DOHH2 (cell line): ENCODE measurements around the gene CAMTA1.

ENCODE experiments used
- H3F3A ChIP-seq: fragments of 200-600 bp; sonication (generic), shearing (Covaris generic); 2 replicates; pipeline ENCODE4 v1.6.0; 2016; ENCODE audit warnings: antibody characterized with exemption, mild to moderate bottlenecking; ENCODE audit not compliant: control insufficient read depth, insufficient read depth
- H3K27ac ChIP-seq: fragments of 200-600 bp; sonication (generic); 2 replicates; pipeline ENCODE4 v1.5.1; 2014; ENCODE audit warnings: low read depth, mild to moderate bottlenecking, low read length, moderate library complexity
- H3K27me3 ChIP-seq: fragments of 200-600 bp; sonication (generic); 2 replicates; pipeline ENCODE4 v1.6.1; 2014; ENCODE audit warnings: mild to moderate bottlenecking, low read length, mixed read lengths; ENCODE audit not compliant: control insufficient read depth
- H3K36me3 ChIP-seq: fragments of 200-600 bp; sonication (generic); 2 replicates; pipeline ENCODE4 v1.6.1; 2014; ENCODE audit warnings: mild to moderate bottlenecking, low read length, moderate library complexity, mixed read lengths; ENCODE audit not compliant: control insufficient read depth
- H3K4me1 ChIP-seq: fragments of 200-600 bp; sonication (generic); 2 replicates; pipeline ENCODE4 v1.6.1; 2014; ENCODE audit warnings: mild to moderate bottlenecking, low read length, mixed read lengths; ENCODE audit not compliant: control insufficient read depth
- H3K4me2 ChIP-seq: fragments of 200-600 bp; sonication (generic); 2 replicates; pipeline ENCODE4 v1.6.0; 2014; ENCODE audit warnings: mild to moderate bottlenecking, low read length, moderate library complexity
- H3K4me3 ChIP-seq: fragments of 200-600 bp; sonication (generic); 2 replicates; pipeline ENCODE4 v1.5.1; 2014; ENCODE audit warnings: mild to moderate bottlenecking, low read length, mixed read lengths
- H3K79me2 ChIP-seq: fragments of 200-600 bp; sonication (generic); 2 replicates; pipeline ENCODE4 v1.6.1; 2014; ENCODE audit warnings: mild to moderate bottlenecking, low read length, mixed read lengths; ENCODE audit not compliant: control insufficient read depth
- H3K9me2 ChIP-seq: fragments of 200-600 bp; sonication (generic); replicated peaks from 2 replicates; pipeline ENCODE4 v1.6.1; 2014; ENCODE audit warnings: mild to moderate bottlenecking, low read length, mixed read lengths; ENCODE audit not compliant: control insufficient read depth
- H3K9me3 ChIP-seq: fragments of 200-600 bp; sonication (generic); 2 replicates; pipeline ENCODE4 v1.6.1; 2014; ENCODE audit warnings: antibody characterized with exemption, low read length, mixed read lengths; ENCODE audit not compliant: control insufficient read depth, insufficient read depth
- H4K20me1 ChIP-seq: fragments of 200-600 bp; sonication (generic); 2 replicates; pipeline ENCODE4 v1.6.0; 2014; ENCODE audit warnings: low read depth, mild to moderate bottlenecking, antibody characterized with exemption, low read length, moderate library complexity; ENCODE audit not compliant: control insufficient read depth, insufficient read depth
- CTCF ChIP-seq: fragments of 200-600 bp; sonication (generic); IDR thresholded peaks from one replicate; pipeline ENCODE4 v1.5.1; 2014; ENCODE audit warnings: antibody characterized with exemption, mild to moderate bottlenecking, low read depth, low read length; ENCODE audit not compliant: poor library complexity, severe bottlenecking
- EZH2phosphoT487 ChIP-seq: fragments of 200-600 bp; sonication (generic); IDR thresholded peaks from 2 replicates; pipeline ENCODE4 v1.6.1; 2017; ENCODE audit warnings: borderline replicate concordance, mild to moderate bottlenecking, antibody characterized with exemption, low read length, moderate library complexity, mixed read lengths

Gene CAMTA1

DNA sequence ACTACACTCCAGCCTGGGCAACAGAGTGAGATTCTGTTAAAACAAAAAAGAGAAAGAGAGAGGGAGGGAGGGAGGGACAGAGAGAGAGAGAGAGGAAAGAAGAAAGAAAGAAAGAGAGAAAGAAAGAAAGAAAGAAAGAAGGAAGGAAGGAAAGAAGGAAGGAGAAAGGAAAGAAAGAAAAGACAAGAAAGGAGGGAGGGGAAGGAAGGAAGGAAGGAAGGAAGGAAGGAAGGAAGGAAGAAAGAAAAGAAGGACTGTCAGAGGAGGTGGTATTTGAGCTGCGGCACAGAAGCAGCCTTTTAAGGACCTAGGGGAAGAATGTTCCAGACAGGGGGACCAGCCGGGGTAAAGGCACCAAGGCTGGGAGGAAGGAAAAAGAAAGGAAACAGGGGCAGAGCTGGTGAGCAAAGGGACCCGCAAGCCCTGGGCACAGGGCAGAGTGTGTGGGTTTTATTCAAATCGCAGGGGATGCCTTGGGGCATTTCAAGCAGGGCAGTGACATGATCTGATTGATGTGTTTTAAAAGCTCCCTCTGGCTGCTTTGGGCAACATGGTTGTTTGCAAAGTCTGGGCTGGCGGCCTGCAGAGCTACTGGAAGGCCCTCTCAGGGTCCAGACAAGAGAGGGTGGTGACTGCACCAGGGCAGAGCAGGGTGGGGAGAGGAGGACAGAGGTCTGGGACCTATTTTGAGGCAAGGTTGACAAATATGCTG lies 808.9 kb downstream of the CAMTA1 start:
- Histone ChIP-seq H3K9me2 (no peaks in the 10 kb centered on the region), H3K9me3 (no peaks in the 10 kb centered on the region), H3K4me1 (no peaks in the 10 kb centered on the region), H4K20me1 (no peaks in the 10 kb centered on the region), H3K4me2 (no peak overlapping the region), H3K4me3 (no peak overlapping the region), H3K36me3 (no peaks in the 10 kb centered on the region), H3K27me3 (no peaks in the 10 kb centered on the region), H3F3A (no peaks in the 10 kb centered on the region), H3K79me2 (no peaks in the 10 kb centered on the region), H3K27ac (no peak overlapping the region)
- TF ChIP-seq EZH2phosphoT487 (no peak), CTCF (no peak)

- Histone ChIP-seq H3K9me2 (no peaks in the 10 kb centered on the region), H3K27me3 (no peaks in the 10 kb centered on the region), H3K4me3 (no peak overlapping the region), H3K4me1 (no peaks in the 10 kb centered on the region), H4K20me1 (no peaks in the 10 kb centered on the region), H3K4me2 (no peak overlapping the region), H3K36me3 (no peaks in the 10 kb centered on the region), H3K79me2 (no peaks in the 10 kb centered on the region), H3K27ac (no peak overlapping the region), H3K9me3 (no peaks in the 10 kb centered on the region), H3F3A (no peaks in the 10 kb centered on the region)
- TF ChIP-seq EZH2phosphoT487: no peak
- no peak for TF ChIP-seq CTCF
Observed at GRCh38 chr1:7594714-7595295, 809.6 kb downstream of the CAMTA1 start.

GRCh38 chr1:7595336-7595735 lies 810.1 kb downstream of the CAMTA1 start:
- Histone ChIP-seq H3K4me2 (no peak overlapping the region), H3K9me2 (no peaks in the 10 kb centered on the region), H3F3A (no peaks in the 10 kb centered on the region), H3K27me3 (no peaks in the 10 kb centered on the region), H3K79me2 (no peaks in the 10 kb centered on the region), H3K27ac (no peak overlapping the region), H4K20me1 (no peaks in the 10 kb centered on the region), H3K36me3 (no peaks in the 10 kb centered on the region), H3K9me3 (no peaks in the 10 kb centered on the region), H3K4me1 (no peaks in the 10 kb centered on the region), H3K4me3 (no peak overlapping the region)
- no peak for TF ChIP-seq CTCF
- no peak for TF ChIP-seq EZH2phosphoT487
